Large intestine (tissue), 3 donors: ENCODE results near the gene TENM3. TPM values are rescaled to one million over a fixed set of nuclear protein-coding genes. Genes with fewer than 3 reads are reported as not detected.

ENCODE experiments used
- DNase-seq, 2 donors: peaks; one replicate each; pipeline versions ENCODE4 v3.0.0 to v3.0.0-alpha.2; 2013
- H3K27ac ChIP-seq: one replicate; pipeline ENCODE4 v1.5.1; 2013; ENCODE audit warnings: low read length
- H3K27me3 ChIP-seq: 2 replicates; pipeline ENCODE4 v1.6.1; 2013; ENCODE audit warnings: low read length; ENCODE audit not compliant: control insufficient read depth, insufficient read depth
- H3K36me3 ChIP-seq: 2 replicates; pipeline ENCODE4 v1.6.1; 2013; ENCODE audit warnings: low read length; ENCODE audit not compliant: control insufficient read depth, insufficient read depth
- H3K4me1 ChIP-seq: one replicate; pipeline ENCODE4 v1.6.1; 2013; ENCODE audit warnings: low read length; ENCODE audit not compliant: control insufficient read depth, insufficient read depth
- H3K4me3 ChIP-seq: one replicate; pipeline ENCODE4 v1.5.1; 2013; ENCODE audit warnings: low read length
- H3K9me3 ChIP-seq: one replicate; pipeline ENCODE4 v1.6.1; 2013; ENCODE audit warnings: mild to moderate bottlenecking, low read depth, low read length, moderate library complexity; ENCODE audit not compliant: control insufficient read depth
- WGBS: methylation state at CpG from one replicate; pipeline ENCODE4 v1.1.5; 2013; ENCODE audit warnings: low lambda C conversion rate; ENCODE audit not compliant: insufficient coverage; 5-methylcytosine and 5-hydroxymethylcytosine counted together
- polyA plus RNA-seq: library from polyadenylated mRNA; unstranded; fragments of 120-200 nt; gene quantifications from one replicate; pipeline ENCODE4 v1.2.1, GENCODE V29; 2013

TENM3 gene
- polyA plus RNA-seq, 1 donor, result 11.9 TPM

- no peak overlapping the region for H3K4me3 ChIP-seq
- H3K9me3 ChIP-seq, result no peaks in the 10 kb centered on the region
- no peak overlapping the region for H3K27ac ChIP-seq
- DNase-seq, result no peak
- H3K4me1 ChIP-seq, result peaks cover 5% of the 10 kb centered on the region
- 50% methylated on average over 2 of the region's 3 CpGs for WGBS
- H3K36me3 ChIP-seq, result no peaks in the 10 kb centered on the region
- no peaks in the 10 kb centered on the region for H3K27me3 ChIP-seq
These were observed 106.8 kb downstream of the TENM3 start for GRCh38 chr4:182350041-182350440.

GRCh38 chr4:182351485-182351884, 108.3 kb downstream of the TENM3 start:
- Histone ChIP-seq H3K4me1 (peaks cover 5% of the 10 kb centered on the region), H3K9me3 (no peaks in the 10 kb centered on the region), H3K27ac (no peak overlapping the region), H3K4me3 (no peak overlapping the region), H3K27me3 (no peaks in the 10 kb centered on the region), H3K36me3 (no peaks in the 10 kb centered on the region)
- DNase-seq, result no peak
- no CpG with 5 or more reads among the region's 12 CpGs for WGBS

- Histone ChIP-seq H3K9me3 (no peaks in the 10 kb centered on the region), H3K27ac (no peak overlapping the region)
- WGBS, result 100% methylated on average over 1 of the region's 3 CpGs
These were observed 110.9 kb downstream of the TENM3 start for GRCh38 chr4:182354106-182354505.

GRCh38 chr4:182354867-182355266, 111.7 kb downstream of the TENM3 start:
- Histone ChIP-seq H3K4me1 (no peaks in the 10 kb centered on the region), H3K27me3 (no peaks in the 10 kb centered on the region), H3K36me3 (no peaks in the 10 kb centered on the region), H3K4me3 (no peak overlapping the region), H3K27ac (no peak overlapping the region), H3K9me3 (no peaks in the 10 kb centered on the region)
- no CpG with 5 or more reads among the region's 7 CpGs for WGBS
- DNase-seq, result no peak

More at GRCh38 chr4:182354106-182354505, 110.9 kb downstream of the TENM3 start:
- Histone ChIP-seq H3K27me3 (no peaks in the 10 kb centered on the region), H3K4me3 (no peak overlapping the region), H3K36me3 (no peaks in the 10 kb centered on the region), H3K4me1 (peaks cover under 1% of the 10 kb centered on the region)
- no peak for DNase-seq

- Histone ChIP-seq H3K27ac (no peak overlapping the region), H3K36me3 (no peaks in the 10 kb centered on the region), H3K9me3 (no peaks in the 10 kb centered on the region), H3K4me3 (no peak overlapping the region), H3K27me3 (no peaks in the 10 kb centered on the region), H3K4me1 (no peaks in the 10 kb centered on the region)
- 87% methylated on average over 9 of the region's 13 CpGs for WGBS
- DNase-seq, result no peak
These were observed 124.0 kb downstream of the TENM3 start for GRCh38 chr4:182367153-182367552.

- DNase-seq, result no peak
- no peak overlapping the region for H3K4me3 ChIP-seq
- 60% methylated on average over 1 of the region's 3 CpGs for WGBS
- no peaks in the 10 kb centered on the region for H3K4me1 ChIP-seq
- no peaks in the 10 kb centered on the region for H3K9me3 ChIP-seq
- no peaks in the 10 kb centered on the region for H3K27me3 ChIP-seq
- no peaks in the 10 kb centered on the region for H3K36me3 ChIP-seq
- no peak overlapping the region for H3K27ac ChIP-seq
These were observed 126.0 kb downstream of the TENM3 start for GRCh38 chr4:182369211-182369610.

GRCh38 chr4:182370491-182370890, 127.3 kb downstream of the TENM3 start:
- H3K27me3 ChIP-seq, result no peaks in the 10 kb centered on the region
- H3K36me3 ChIP-seq, result no peaks in the 10 kb centered on the region
- no peak overlapping the region for H3K4me3 ChIP-seq
- no peaks in the 10 kb centered on the region for H3K4me1 ChIP-seq
- H3K9me3 ChIP-seq, result no peaks in the 10 kb centered on the region
- no peak overlapping the region for H3K27ac ChIP-seq
- WGBS, result 94% methylated on average over 3 of the region's 4 CpGs
- DNase-seq, result no peak

- no peaks in the 10 kb centered on the region for H3K27me3 ChIP-seq
- no peaks in the 10 kb centered on the region for H3K36me3 ChIP-seq
- no peak overlapping the region for H3K4me3 ChIP-seq
- no peak for DNase-seq
- no peaks in the 10 kb centered on the region for H3K9me3 ChIP-seq
- WGBS, result no CpG with 5 or more reads among the region's 8 CpGs
- H3K27ac ChIP-seq, result no peak overlapping the region
- H3K4me1 ChIP-seq, result no peaks in the 10 kb centered on the region
These were observed 137.6 kb downstream of the TENM3 start for GRCh38 chr4:182380771-182381181.

GRCh38 chr4:182382941-182383340, 139.7 kb downstream of the TENM3 start:
- Histone ChIP-seq H3K4me3 (no peak overlapping the region), H3K4me1 (no peaks in the 10 kb centered on the region), H3K9me3 (peaks cover 6% of the 10 kb centered on the region), H3K27me3 (no peaks in the 10 kb centered on the region), H3K36me3 (no peaks in the 10 kb centered on the region), H3K27ac (no peak overlapping the region)
- 83% methylated on average over 2 of the region's 6 CpGs for WGBS
- no peak for DNase-seq

- no peaks in the 10 kb centered on the region for H3K36me3 ChIP-seq
- H3K27ac ChIP-seq, result no peak overlapping the region
- no peaks in the 10 kb centered on the region for H3K4me1 ChIP-seq
- DNase-seq, result no peak
- no peaks in the 10 kb centered on the region for H3K27me3 ChIP-seq
- peaks cover 6% of the 10 kb centered on the region for H3K9me3 ChIP-seq
- H3K4me3 ChIP-seq, result no peak overlapping the region
- 78% methylated on average over 1 of the region's 6 CpGs for WGBS
These were observed 141.5 kb downstream of the TENM3 start for GRCh38 chr4:182384631-182385091.

GRCh38 chr4:182385897-182386296, 142.7 kb downstream of the TENM3 start:
- DNase-seq, result no peak
- Histone ChIP-seq H3K4me3 (no peak overlapping the region), H3K27ac (no peak overlapping the region), H3K27me3 (no peaks in the 10 kb centered on the region), H3K9me3 (peaks cover 6% of the 10 kb centered on the region), H3K36me3 (no peaks in the 10 kb centered on the region), H3K4me1 (no peaks in the 10 kb centered on the region)
- WGBS, result 92% methylated on average over 2 of the region's 2 CpGs
